H9 (cell line): ENCODE results near the gene MEP1A. TPM values are rescaled to one million over a fixed set of nuclear protein-coding genes. Genes with fewer than 3 reads are reported as not detected.

Experiments
- DNase-seq: peaks from one replicate; pipeline ENCODE4 v3.0.0-alpha.2; 2017
- H2AFZ ChIP-seq: one replicate; pipeline ENCODE4 v1.6.1; 2013; ENCODE audit warnings: mild to moderate bottlenecking, low read length, control low read depth, moderate library complexity
- H2AK5ac ChIP-seq: 2 replicates; pipeline ENCODE4 v1.6.1; 2013; ENCODE audit warnings: low read length, control low read depth, mixed read lengths; ENCODE audit not compliant: insufficient read length
- H2BK120ac ChIP-seq: one replicate; pipeline ENCODE4 v1.6.1; 2013; ENCODE audit warnings: low read depth, mild to moderate bottlenecking, low read length, control low read depth, inconsistent platforms; ENCODE audit not compliant: poor library complexity, severe bottlenecking
- H2BK12ac ChIP-seq: 2 replicates; pipeline ENCODE4 v1.6.1; 2013; ENCODE audit warnings: low read length, control low read depth, mixed read lengths, low read depth; ENCODE audit not compliant: insufficient read length
- H2BK15ac ChIP-seq: 2 replicates; pipeline ENCODE4 v1.6.1; 2013; ENCODE audit warnings: low read depth, low read length, control low read depth
- H2BK20ac ChIP-seq: one replicate; pipeline ENCODE4 v1.6.1; 2013; ENCODE audit warnings: low read depth, mild to moderate bottlenecking, low read length, control low read depth, inconsistent platforms; ENCODE audit not compliant: poor library complexity, severe bottlenecking
- H2BK5ac ChIP-seq: 2 replicates; pipeline ENCODE4 v1.6.1; 2013; ENCODE audit warnings: low read length, control low read depth, mixed read lengths; ENCODE audit not compliant: insufficient read length
- H3K14ac ChIP-seq: 2 replicates; pipeline ENCODE4 v1.6.1; 2013; ENCODE audit warnings: low read length, control low read depth; ENCODE audit not compliant: insufficient read depth
- H3K18ac ChIP-seq: 2 replicates; pipeline ENCODE4 v1.6.1; 2013; ENCODE audit warnings: low read depth, mild to moderate bottlenecking, mixed read lengths, low read length, control low read depth; ENCODE audit not compliant: insufficient read length
- H3K23ac ChIP-seq: 2 replicates; pipeline ENCODE4 v1.6.1; 2013; ENCODE audit warnings: low read length, control low read depth, mixed read lengths, low read depth; ENCODE audit not compliant: insufficient read length
- H3K23me2 ChIP-seq: 2 replicates; pipeline ENCODE4 v1.6.1; 2013; ENCODE audit warnings: low read depth, mild to moderate bottlenecking, mixed read lengths, low read length, control low read depth; ENCODE audit not compliant: insufficient read length, poor library complexity, severe bottlenecking
- H3K27ac ChIP-seq: 2 replicates; pipeline ENCODE4 v1.5.1; 2013; ENCODE audit warnings: low read length, control low read depth, mixed read lengths, low read depth; ENCODE audit not compliant: insufficient read length
- H3K27me3 ChIP-seq: 2 replicates; pipeline ENCODE4 v1.6.1; 2013; ENCODE audit warnings: low read length, control low read depth, inconsistent platforms; ENCODE audit not compliant: insufficient read depth
- H3K4ac ChIP-seq: 2 replicates; pipeline ENCODE4 v1.6.1; 2013; ENCODE audit warnings: low read depth, mild to moderate bottlenecking, control low read depth, inconsistent platforms, low read length, moderate library complexity
- H3K4me1 ChIP-seq: 2 replicates; pipeline ENCODE4 v1.6.1; 2013; ENCODE audit warnings: low read length, control low read depth, inconsistent platforms; ENCODE audit not compliant: insufficient read depth
- H3K4me2 ChIP-seq: 2 replicates; pipeline ENCODE4 v1.6.1; 2013; ENCODE audit warnings: low read length, control low read depth, mixed read lengths; ENCODE audit not compliant: insufficient read length, insufficient read depth
- H3K56ac ChIP-seq: 2 replicates; pipeline ENCODE4 v1.6.1; 2013; ENCODE audit warnings: low read depth, mild to moderate bottlenecking, mixed read lengths, low read length, control low read depth; ENCODE audit not compliant: insufficient read length
- H3K79me1 ChIP-seq: 2 replicates; pipeline ENCODE4 v1.6.1; 2013; ENCODE audit warnings: low read depth, mild to moderate bottlenecking, moderate library complexity, low read length, control low read depth, inconsistent platforms; ENCODE audit not compliant: insufficient read depth, poor library complexity, severe bottlenecking
- H3K79me2 ChIP-seq: 2 replicates; pipeline ENCODE4 v1.6.1; 2013; ENCODE audit warnings: low read length, control low read depth, inconsistent platforms; ENCODE audit not compliant: insufficient read depth
- H3K9ac ChIP-seq: 2 replicates; pipeline ENCODE4 v1.6.1; 2013; ENCODE audit warnings: low read length, control low read depth, mixed read lengths; ENCODE audit not compliant: insufficient read length; ENCODE audit errors: extremely low read depth
- H3K9me3 ChIP-seq: one replicate; pipeline ENCODE4 v1.6.1; 2013; ENCODE audit warnings: low read depth, low read length, inconsistent platforms; ENCODE audit not compliant: control insufficient read depth
- H3T11ph ChIP-seq: one replicate; pipeline ENCODE4 v1.6.1; 2013; ENCODE audit warnings: mild to moderate bottlenecking, low read length, control low read depth, inconsistent platforms
- H4K20me1 ChIP-seq: one replicate; pipeline ENCODE4 v1.6.1; 2013; ENCODE audit not compliant: control insufficient read depth, insufficient read length, insufficient read depth
- H4K5ac ChIP-seq: 2 replicates; pipeline ENCODE4 v1.6.1; 2013; ENCODE audit warnings: low read depth, mild to moderate bottlenecking, mixed read lengths, low read length, control low read depth; ENCODE audit not compliant: insufficient read length
- H4K8ac ChIP-seq: replicated peaks from 2 replicates; pipeline ENCODE4 v1.6.1; 2013; ENCODE audit warnings: low read length, control low read depth, mixed read lengths, low read depth; ENCODE audit not compliant: insufficient read length
- H4K91ac ChIP-seq: 2 replicates; pipeline ENCODE4 v1.6.1; 2013; ENCODE audit warnings: low read depth, mild to moderate bottlenecking, moderate library complexity, mixed read lengths, low read length, control low read depth; ENCODE audit not compliant: insufficient read length
- H3K27ac Mint-ChIP-seq, 3 experiments: 2 replicates in 2 of 3; 3 replicates in 1 of 3; pipeline ENCODE4 v1.8.0; 2020 to 2021; ENCODE audit warnings: mixed read lengths in 3 of 3, mild to moderate bottlenecking in 1 of 3, moderate library complexity in 1 of 3
- H3K27me3 Mint-ChIP-seq: 2 replicates; pipeline ENCODE4 v1.8.0; 2021; ENCODE audit warnings: low read depth, mild to moderate bottlenecking, moderate library complexity, mixed read lengths
- H3K36me3 Mint-ChIP-seq, 3 experiments: 2 replicates in 2 of 3; 3 replicates in 1 of 3; pipeline ENCODE4 v1.8.0; 2020 to 2021; ENCODE audit warnings: low read depth in 3 of 3, mixed read lengths in 3 of 3; ENCODE audit not compliant: insufficient read depth in 1 of 3
- H3K4me1 Mint-ChIP-seq, 2 experiments: 2 replicates each; pipeline ENCODE4 v1.8.0; 2020; ENCODE audit warnings: mixed read lengths in 2 of 2
- H3K4me3 Mint-ChIP-seq, 2 experiments: 2 replicates in 1 of 2; 3 replicates in 1 of 2; pipeline ENCODE4 v1.8.0; 2020 to 2021; ENCODE audit warnings: mild to moderate bottlenecking in 2 of 2, mixed read lengths in 2 of 2, moderate library complexity in 1 of 2
- H3K9me3 Mint-ChIP-seq, 2 experiments: 2 replicates in 1 of 2; 3 replicates in 1 of 2; pipeline ENCODE4 v1.8.0; 2020; ENCODE audit warnings: mild to moderate bottlenecking in 2 of 2, mixed read lengths in 2 of 2, moderate library complexity in 1 of 2
- CTCF ChIP-seq: fragments of 200-600 bp; sonication (generic); conservative IDR thresholded peaks from 3 replicates; pipeline ENCODE4 v1.8.0; 2021; ENCODE audit warnings: antibody characterized with exemption, mild to moderate bottlenecking
- WGBS: extraction: QIAGEN DNeasy Blood & Tissue Kit; methylation state at CpG from one replicate; pipeline ENCODE4 v1.1.7; 2013; ENCODE audit warnings: missing lambda C conversion rate, low lambda C conversion rate, mixed read lengths; ENCODE audit not compliant: insufficient read length; ENCODE audit errors: extremely low coverage; 5-methylcytosine and 5-hydroxymethylcytosine counted together
- total RNA-seq: library from RNA; stranded (reverse); gene quantifications from 2 replicates; pipeline ENCODE4 v1.2.1, GENCODE V29; 2021

Gene MEP1A
- total RNA-seq, 1 experiment from 2014 or later, result not detected

GRCh38 chr6:46755865-46756264 lies 37.3 kb upstream of the MEP1A start:
- H3K56ac ChIP-seq, result no peak overlapping the region
- H4K91ac ChIP-seq, result no peak overlapping the region
- H3K4ac ChIP-seq, result no peak overlapping the region
- H3K9me3 ChIP-seq, result no peaks in the 10 kb centered on the region
- no peak overlapping the region for H2BK120ac ChIP-seq
- H3K9me3 Mint-ChIP-seq, result no peaks in the 10 kb centered on the region
- H3K27me3 Mint-ChIP-seq, result peaks cover 2% of the 10 kb centered on the region
- peaks cover 3% of the 10 kb centered on the region in 2 experiments; a peak in 3 of 4 replicates for H3K4me1 Mint-ChIP-seq
- no peak overlapping the region for H4K8ac ChIP-seq
- H3K4me3 Mint-ChIP-seq, result no peak overlapping the region
- no peak overlapping the region for H2BK20ac ChIP-seq
- H2AK5ac ChIP-seq, result no peak overlapping the region
- no peak for TF ChIP-seq CTCF
- no peak overlapping the region for H3K27ac ChIP-seq
- H3K23ac ChIP-seq, result no peak overlapping the region
- no peaks in the 10 kb centered on the region for H3K79me1 ChIP-seq
- no peaks in the 10 kb centered on the region for H3K27me3 ChIP-seq
- no peaks in the 10 kb centered on the region for H3K23me2 ChIP-seq
- H3K9ac ChIP-seq, result no peak overlapping the region
- no peak overlapping the region for H2BK15ac ChIP-seq
- no CpG with 5 or more reads among the region's 1 CpG for WGBS
- H3K36me3 Mint-ChIP-seq, result no peaks in the 10 kb centered on the region
- no peaks in the 10 kb centered on the region for H4K20me1 ChIP-seq
- DNase-seq, result no peak
- H3K4me2 ChIP-seq, result no peak overlapping the region
- H3K79me2 ChIP-seq, result no peaks in the 10 kb centered on the region
- no peak overlapping the region for H3K18ac ChIP-seq
- no peak overlapping the region for H2AFZ ChIP-seq
- H3K27ac Mint-ChIP-seq, result no peak overlapping the region
- H3K14ac ChIP-seq, result no peak overlapping the region
- no peak overlapping the region for H2BK12ac ChIP-seq
- H3T11ph ChIP-seq, result no peak overlapping the region
- H3K4me1 ChIP-seq, result no peaks in the 10 kb centered on the region; the same call in 1 of the 2 replicates
- H2BK5ac ChIP-seq, result no peak overlapping the region
- H4K5ac ChIP-seq, result no peak overlapping the region
